ENCODE data around the gene SEM1.
"Not testable (repeated sequence)": the region's sequence is repeated elsewhere in the genome, so short reads cannot be mapped to it uniquely, and the experiment has no call there.

The SEM1 gene

GRCh38 chr7:96707901-96708774 is 1.5 kb downstream of the SEM1 start:
- no peak overlapping the region for H3K4me3 ChIP-seq (ENCODE audit: low read depth, low read length)
- DNase-seq (ENCODE audit: low read depth) = peak; percentile 15
- TF ChIP-seq, protein P1, sequence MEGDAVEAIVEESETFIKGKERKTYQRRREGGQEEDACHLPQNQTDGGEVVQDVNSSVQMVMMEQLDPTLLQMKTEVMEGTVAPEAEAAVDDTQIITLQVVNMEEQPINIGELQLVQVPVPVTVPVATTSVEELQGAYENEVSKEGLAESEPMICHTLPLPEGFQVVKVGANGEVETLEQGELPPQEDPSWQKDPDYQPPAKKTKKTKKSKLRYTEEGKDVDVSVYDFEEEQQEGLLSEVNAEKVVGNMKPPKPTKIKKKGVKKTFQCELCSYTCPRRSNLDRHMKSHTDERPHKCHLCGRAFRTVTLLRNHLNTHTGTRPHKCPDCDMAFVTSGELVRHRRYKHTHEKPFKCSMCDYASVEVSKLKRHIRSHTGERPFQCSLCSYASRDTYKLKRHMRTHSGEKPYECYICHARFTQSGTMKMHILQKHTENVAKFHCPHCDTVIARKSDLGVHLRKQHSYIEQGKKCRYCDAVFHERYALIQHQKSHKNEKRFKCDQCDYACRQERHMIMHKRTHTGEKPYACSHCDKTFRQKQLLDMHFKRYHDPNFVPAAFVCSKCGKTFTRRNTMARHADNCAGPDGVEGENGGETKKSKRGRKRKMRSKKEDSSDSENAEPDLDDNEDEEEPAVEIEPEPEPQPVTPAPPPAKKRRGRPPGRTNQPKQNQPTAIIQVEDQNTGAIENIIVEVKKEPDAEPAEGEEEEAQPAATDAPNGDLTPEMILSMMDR (conservative IDR thresholded peaks at IDR 0.05; ENCODE audit: low read depth, low read length) = no peak

DNA sequence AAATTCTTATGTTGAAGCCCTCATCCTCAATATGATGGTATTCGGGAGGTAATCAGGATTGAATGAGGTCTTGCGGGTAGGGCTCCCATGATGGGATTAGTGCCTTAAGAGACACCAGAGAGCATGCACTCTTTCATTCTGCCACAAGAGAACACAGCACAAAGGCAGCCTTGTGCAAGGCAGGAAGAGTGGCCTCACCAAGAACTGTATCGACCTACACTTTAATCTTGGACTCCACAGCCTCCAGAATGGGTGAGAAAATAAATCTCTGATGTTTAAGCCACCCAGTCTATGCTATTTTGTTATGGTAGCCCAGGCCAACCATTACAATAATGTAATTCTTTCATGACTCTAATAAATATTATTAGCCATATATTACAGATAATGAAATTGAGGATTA is 8.4 kb downstream of the SEM1 start:
- no peak for DNase-seq (ENCODE audit: low read depth)
- no peak overlapping the region for H3K4me3 ChIP-seq (ENCODE audit: low read depth, low read length)
- TF ChIP-seq, protein P1 (conservative IDR thresholded peaks at IDR 0.05; ENCODE audit: low read depth, low read length) = no peak

DNA sequence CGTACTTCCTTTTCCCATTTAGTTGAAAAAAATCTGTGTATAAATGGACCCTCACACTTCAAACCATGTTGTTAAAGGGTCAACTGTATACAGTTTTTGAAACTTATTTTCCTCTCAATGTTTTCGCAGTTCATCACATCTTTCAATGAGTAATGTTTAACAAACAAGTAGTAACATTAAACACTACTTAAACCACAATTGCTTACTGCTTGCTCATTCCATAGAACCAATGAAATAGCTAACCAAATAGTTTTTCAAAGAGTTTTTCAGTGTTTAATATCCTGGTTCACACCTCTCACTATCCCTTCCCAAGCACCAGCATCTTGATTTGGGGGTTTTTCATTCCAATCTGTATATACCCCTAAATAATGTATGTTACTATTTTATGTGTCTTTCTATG is 9.1 kb downstream of the SEM1 start:
- TF ChIP-seq, protein P1 (conservative IDR thresholded peaks at IDR 0.05; ENCODE audit: low read depth, low read length) = no peak
- no peak for DNase-seq (ENCODE audit: low read depth)
- no peak overlapping the region for H3K4me3 ChIP-seq (ENCODE audit: low read depth, low read length)

DNA sequence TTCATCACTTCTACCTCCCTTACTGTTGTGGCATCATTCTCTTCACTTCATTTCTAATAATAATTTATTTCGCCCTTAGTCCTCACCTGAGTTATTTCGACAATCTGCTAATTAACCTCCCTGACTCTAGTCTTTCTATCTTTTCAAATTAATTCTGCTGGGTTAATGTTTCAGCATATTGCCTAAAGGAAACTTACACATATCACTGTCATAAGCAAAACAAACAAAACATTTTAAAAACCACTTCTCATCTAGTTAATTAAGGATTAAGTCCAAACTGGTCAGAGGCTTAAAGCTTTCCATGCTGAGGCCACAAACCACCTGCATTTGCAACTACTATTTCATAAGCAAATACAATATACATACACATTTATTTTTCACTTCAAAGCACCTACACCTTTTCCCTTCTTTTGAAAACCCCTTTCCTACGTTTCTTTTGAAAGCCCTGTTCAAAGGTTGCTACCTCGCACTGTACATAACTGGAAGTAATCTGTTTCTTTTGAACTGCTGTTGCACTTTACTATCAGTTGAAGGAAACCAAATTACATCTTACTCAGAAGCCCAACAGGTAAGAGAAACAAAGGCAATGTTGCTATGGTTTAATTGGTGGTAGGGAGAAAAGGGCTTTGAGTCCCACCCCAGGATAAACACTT is 10.3 kb downstream of the SEM1 start:
- no peak for DNase-seq (ENCODE audit: low read depth)
- TF ChIP-seq, protein P1 (conservative IDR thresholded peaks at IDR 0.05; ENCODE audit: low read depth, low read length) = no peak
- no peak overlapping the region for H3K4me3 ChIP-seq (ENCODE audit: low read depth, low read length)

GRCh38 chr7:96698449-96698848 is 11.2 kb downstream of the SEM1 start:
- not testable (repeated sequence) for H3K4me3 ChIP-seq (ENCODE audit: low read depth, low read length); DNase-seq (ENCODE audit: low read depth)

DNA sequence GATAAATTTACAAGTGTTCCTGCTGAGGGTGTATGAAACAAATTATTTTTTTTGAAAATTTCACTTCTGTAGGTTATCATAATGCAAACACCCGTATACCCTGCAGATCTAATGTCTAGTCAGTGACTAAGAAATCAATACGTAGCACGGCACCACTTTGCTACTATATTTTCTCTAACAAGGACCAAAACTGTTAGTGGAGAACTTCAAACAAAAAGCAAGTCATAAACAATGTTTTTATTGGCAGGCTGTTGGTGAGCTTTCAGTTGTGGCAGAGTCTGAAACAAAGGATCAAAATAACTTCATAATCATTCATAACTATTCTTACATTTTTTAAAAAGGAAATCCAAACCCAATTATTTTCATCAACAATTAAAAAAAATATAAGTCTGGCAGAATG is 11.8 kb downstream of the SEM1 start:
- TF ChIP-seq, protein P1 (conservative IDR thresholded peaks at IDR 0.05; ENCODE audit: low read depth, low read length) = no peak
- no peak overlapping the region for H3K4me3 ChIP-seq (ENCODE audit: low read depth, low read length)
- DNase-seq (ENCODE audit: low read depth) = peak; percentile 17

DNA sequence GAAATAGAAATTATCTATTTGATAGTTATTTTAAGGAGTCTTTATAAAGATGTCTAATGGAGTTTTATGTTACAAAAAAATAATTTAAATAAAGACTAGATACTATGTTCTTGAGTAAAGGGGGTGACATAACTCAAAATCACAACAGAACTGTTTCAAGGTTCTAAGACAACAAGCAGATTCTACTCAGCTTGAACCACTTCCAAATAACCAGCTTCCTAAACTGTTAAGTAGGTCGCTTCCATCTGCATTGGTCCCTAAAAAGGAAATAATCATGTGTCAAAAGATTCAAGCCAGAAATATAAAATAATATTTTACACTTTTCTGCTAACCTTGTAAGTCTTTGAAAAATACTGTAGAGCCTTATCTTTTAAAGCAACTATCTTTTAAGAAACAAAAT is 14.1 kb downstream of the SEM1 start:
- no peak for DNase-seq (ENCODE audit: low read depth)

More for the DNA sequence above, 14.1 kb downstream of the SEM1 start:
- TF ChIP-seq, protein P1 (conservative IDR thresholded peaks at IDR 0.05; ENCODE audit: low read depth, low read length) = no peak
- no peak overlapping the region for H3K4me3 ChIP-seq (ENCODE audit: low read depth, low read length)

Data from choroid plexus epithelial cell (primary cell).